A549 (cell line): ENCODE results near the gene GINS3.

Experiments
- CTCF ChIP-seq: fragments of >200 bp; sonication (Bioruptor Twin); formaldehyde crosslinking; IDR thresholded peaks from 3 replicates; pipeline ENCODE4 v1.5.1; 2016
- EP300 ChIP-seq, 2 experiments: fragments of >200 bp; sonication (Bioruptor Twin); formaldehyde crosslinking; IDR thresholded peaks; 2 replicates in 1 of 2; 3 replicates in 1 of 2; pipeline ENCODE4 v1.6.1; 2016 to 2017
- HDAC2 ChIP-seq: fragments of 200-600 bp; sonication (generic); IDR thresholded peaks from 2 replicates; pipeline ENCODE4 v1.6.1; 2016
- TF ChIP-seq, protein P1 (sequence below): fragments of 200-600 bp; sonication (generic); IDR thresholded peaks from 2 replicates; pipeline ENCODE4 v1.6.1; 2016; ENCODE audit warnings: antibody characterized with exemption, mild to moderate bottlenecking, moderate library complexity

DNA sequence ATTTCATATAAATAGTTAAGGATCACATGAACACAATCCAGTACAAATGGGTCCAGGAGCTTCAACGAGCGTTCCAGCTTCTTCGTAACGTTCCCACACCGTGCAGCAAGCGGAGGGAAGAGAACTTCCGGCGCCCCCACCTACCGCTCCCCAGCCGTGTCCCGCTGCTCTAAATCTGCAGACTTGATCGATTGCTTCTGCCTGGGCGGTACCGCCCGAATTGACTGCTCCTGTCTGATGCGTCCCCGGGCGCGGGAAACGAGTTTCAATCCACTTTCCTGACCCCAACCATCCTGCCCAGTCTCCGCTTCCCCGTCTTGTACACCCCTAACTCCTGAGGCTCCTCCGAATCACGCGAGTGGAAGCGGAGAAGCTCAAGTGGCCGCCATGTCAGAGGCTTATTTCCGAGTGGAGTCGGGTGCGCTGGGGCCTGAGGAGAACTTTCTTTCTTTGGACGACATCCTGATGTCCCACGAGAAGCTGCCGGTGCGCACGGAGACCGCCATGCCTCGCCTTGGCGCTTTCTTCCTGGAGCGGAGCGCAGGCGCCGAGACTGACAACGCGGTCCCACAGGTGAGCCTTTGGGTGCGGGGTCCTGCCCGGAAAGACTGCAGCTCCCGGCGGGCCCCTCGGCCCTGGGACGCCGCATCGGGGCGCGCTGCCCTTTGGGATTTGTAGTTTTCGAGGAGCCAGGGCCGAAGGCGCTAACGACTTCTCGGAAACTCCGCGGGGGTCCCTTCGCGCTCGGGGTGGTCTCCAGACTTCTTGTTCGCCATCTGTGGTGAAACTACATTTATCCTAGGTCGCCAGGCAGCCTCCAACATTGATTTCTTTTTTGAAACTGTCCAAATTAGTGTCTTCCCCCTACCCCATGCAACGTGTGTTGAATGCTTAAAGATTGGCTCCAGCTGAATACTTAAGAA lies at the start of gene GINS3:
- TF ChIP-seq CTCF: no peak
- no peak for TF ChIP-seq HDAC2
- no peak for TF ChIP-seq EP300 (IDR thresholded peaks at IDR 0.05)
- TF ChIP-seq, protein P1, sequence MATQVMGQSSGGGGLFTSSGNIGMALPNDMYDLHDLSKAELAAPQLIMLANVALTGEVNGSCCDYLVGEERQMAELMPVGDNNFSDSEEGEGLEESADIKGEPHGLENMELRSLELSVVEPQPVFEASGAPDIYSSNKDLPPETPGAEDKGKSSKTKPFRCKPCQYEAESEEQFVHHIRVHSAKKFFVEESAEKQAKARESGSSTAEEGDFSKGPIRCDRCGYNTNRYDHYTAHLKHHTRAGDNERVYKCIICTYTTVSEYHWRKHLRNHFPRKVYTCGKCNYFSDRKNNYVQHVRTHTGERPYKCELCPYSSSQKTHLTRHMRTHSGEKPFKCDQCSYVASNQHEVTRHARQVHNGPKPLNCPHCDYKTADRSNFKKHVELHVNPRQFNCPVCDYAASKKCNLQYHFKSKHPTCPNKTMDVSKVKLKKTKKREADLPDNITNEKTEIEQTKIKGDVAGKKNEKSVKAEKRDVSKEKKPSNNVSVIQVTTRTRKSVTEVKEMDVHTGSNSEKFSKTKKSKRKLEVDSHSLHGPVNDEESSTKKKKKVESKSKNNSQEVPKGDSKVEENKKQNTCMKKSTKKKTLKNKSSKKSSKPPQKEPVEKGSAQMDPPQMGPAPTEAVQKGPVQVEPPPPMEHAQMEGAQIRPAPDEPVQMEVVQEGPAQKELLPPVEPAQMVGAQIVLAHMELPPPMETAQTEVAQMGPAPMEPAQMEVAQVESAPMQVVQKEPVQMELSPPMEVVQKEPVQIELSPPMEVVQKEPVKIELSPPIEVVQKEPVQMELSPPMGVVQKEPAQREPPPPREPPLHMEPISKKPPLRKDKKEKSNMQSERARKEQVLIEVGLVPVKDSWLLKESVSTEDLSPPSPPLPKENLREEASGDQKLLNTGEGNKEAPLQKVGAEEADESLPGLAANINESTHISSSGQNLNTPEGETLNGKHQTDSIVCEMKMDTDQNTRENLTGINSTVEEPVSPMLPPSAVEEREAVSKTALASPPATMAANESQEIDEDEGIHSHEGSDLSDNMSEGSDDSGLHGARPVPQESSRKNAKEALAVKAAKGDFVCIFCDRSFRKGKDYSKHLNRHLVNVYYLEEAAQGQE: no peak
